ENCODE measurements around the gene MATN3. TPM values are rescaled to one million over a fixed set of nuclear protein-coding genes. Genes with fewer than 3 reads are reported as not detected.

Gene MATN3
- total and polyA plus RNA-seq, 2 of the 13 experiments (the other 11 are each of a cell fraction or from before 2014, with no cell fraction given) = 36.1 to 208 TPM

GRCh38 chr2:20050646-20051531 lies 38.4 kb upstream of the MATN3 start (continued):
- 0 out of 2 replicates have a peak, but pooled peaks have one; percentile 9 for TF ChIP-seq ESRRA (CRISPR knock-in tag; IDR thresholded peaks at IDR 0.05; ENCODE audit: low read depth)
- no peak for TF ChIP-seq GMEB1 (CRISPR knock-in tag; IDR thresholded peaks at IDR 0.05; ENCODE audit: borderline replicate concordance)
- TF ChIP-seq ZNF720 (CRISPR knock-in tag; IDR thresholded peaks at IDR 0.05) = no peak
- TF ChIP-seq CHD4 (IDR thresholded peaks at IDR 0.05; ENCODE audit: borderline replicate concordance, low read length) = no peak
- 0 out of 2 replicates have a peak, but pooled peaks have one; percentile 0 for TF ChIP-seq TCF7 (IDR thresholded peaks at IDR 0.05; ENCODE audit: low read depth)
- no peak for TF ChIP-seq RFX3 (CRISPR knock-in tag; IDR thresholded peaks at IDR 0.05)
- TF ChIP-seq EZH2 (conservative IDR thresholded peaks at IDR 0.05; ENCODE audit: low read depth, low read length) = no peak
- TF ChIP-seq CEBPG (CRISPR knock-in tag; IDR thresholded peaks at IDR 0.05) = no peak; the same call in 1 of the 2 replicates
- no peak for TF ChIP-seq ZNF264 (CRISPR knock-in tag; IDR thresholded peaks at IDR 0.05)
- TF ChIP-seq ZNF737 (CRISPR knock-in tag; IDR thresholded peaks at IDR 0.05; ENCODE audit: borderline replicate concordance) = no peak
- no peak for TF ChIP-seq ZNF710 (CRISPR knock-in tag; IDR thresholded peaks at IDR 0.05; ENCODE audit: borderline replicate concordance)
- no peak; the same call in 1 of the 2 replicates for TF ChIP-seq GATA4 (IDR thresholded peaks at IDR 0.05; ENCODE audit: borderline replicate concordance, low read depth)
- TF ChIP-seq ZNF251 (CRISPR knock-in tag; IDR thresholded peaks at IDR 0.05) = no peak
- TF ChIP-seq ETS1 (CRISPR knock-in tag; IDR thresholded peaks at IDR 0.05) = no peak
- no peak for TF ChIP-seq CAMTA2 (CRISPR knock-in tag; IDR thresholded peaks at IDR 0.05; ENCODE audit: borderline replicate concordance)
- TF ChIP-seq ZNF431 (CRISPR knock-in tag; IDR thresholded peaks at IDR 0.05; ENCODE audit: borderline replicate concordance, low read depth) = no peak
- peak; percentile 38; the same call in 1 of the 2 replicates for TF ChIP-seq RXRB (CRISPR knock-in tag; IDR thresholded peaks at IDR 0.05; ENCODE audit: borderline replicate concordance)
- no peak for TF ChIP-seq MIXL1 (CRISPR knock-in tag; IDR thresholded peaks at IDR 0.05)
- no peak for TF ChIP-seq ZNF709 (CRISPR knock-in tag; IDR thresholded peaks at IDR 0.05)
- peak; percentile 65 for TF ChIP-seq ZNF574 (CRISPR knock-in tag; IDR thresholded peaks at IDR 0.05)
- TF ChIP-seq ZNF567 (CRISPR knock-in tag; IDR thresholded peaks at IDR 0.05; ENCODE audit: borderline replicate concordance) = 0 out of 2 replicates have a peak, but pooled peaks have one; percentile 72
- TF ChIP-seq PITX1 (CRISPR knock-in tag; IDR thresholded peaks at IDR 0.05) = no peak
- no peak for TF ChIP-seq ZNF598 (CRISPR knock-in tag; IDR thresholded peaks at IDR 0.05; ENCODE audit: borderline replicate concordance)

Data from HepG2 (cell line).